ENCODE data around the gene SMAD5.

SMAD5 gene

GRCh38 chr5:136199408-136199807 is 66.8 kb downstream of the SMAD5 start:
- DNase-seq = no peak

GRCh38 chr5:136200130-136200529 is 67.5 kb downstream of the SMAD5 start:
- DNase-seq = no peak

- no peak for DNase-seq
These were observed 68.1 kb downstream of the SMAD5 start for GRCh38 chr5:136200761-136201160.

GRCh38 chr5:136201870-136202269 is 69.2 kb downstream of the SMAD5 start:
- DNase-seq = no peak

DNA sequence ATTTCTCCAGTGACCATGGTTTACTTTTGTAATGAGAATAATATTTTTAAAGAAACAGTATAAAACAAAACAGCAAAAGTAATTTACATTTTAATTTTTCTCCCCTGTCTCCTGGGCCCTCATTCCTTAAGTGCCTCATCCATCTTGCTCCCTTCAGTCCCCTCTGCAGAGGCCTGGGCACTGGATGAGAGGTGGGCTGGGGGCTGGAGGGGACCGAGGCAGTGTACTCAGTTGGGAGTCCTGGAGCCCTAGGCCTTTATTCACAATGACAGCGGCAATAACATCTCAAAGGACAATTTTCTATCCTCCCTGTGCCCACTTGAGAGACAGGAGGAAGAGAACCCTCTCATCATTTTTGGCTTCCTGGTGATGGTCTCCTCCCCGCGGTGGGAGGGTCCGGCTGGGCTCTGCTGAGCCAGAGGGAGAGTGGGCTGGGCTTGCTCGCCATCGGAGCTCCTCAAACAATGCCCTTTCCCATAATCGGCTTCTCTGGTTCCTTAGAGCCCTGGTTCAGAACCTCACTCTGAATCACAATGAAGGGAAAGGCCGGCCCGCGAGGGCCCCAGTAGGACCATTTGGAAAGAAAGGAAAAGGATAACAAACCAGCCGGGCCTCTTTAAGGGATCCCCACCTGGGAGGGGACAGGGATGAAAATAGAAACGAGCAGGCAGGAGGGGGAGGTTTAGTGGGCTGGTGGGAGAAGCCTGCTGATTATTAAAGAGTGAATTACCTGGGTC is 70.0 kb downstream of the SMAD5 start:
- no peak for DNase-seq

DNA sequence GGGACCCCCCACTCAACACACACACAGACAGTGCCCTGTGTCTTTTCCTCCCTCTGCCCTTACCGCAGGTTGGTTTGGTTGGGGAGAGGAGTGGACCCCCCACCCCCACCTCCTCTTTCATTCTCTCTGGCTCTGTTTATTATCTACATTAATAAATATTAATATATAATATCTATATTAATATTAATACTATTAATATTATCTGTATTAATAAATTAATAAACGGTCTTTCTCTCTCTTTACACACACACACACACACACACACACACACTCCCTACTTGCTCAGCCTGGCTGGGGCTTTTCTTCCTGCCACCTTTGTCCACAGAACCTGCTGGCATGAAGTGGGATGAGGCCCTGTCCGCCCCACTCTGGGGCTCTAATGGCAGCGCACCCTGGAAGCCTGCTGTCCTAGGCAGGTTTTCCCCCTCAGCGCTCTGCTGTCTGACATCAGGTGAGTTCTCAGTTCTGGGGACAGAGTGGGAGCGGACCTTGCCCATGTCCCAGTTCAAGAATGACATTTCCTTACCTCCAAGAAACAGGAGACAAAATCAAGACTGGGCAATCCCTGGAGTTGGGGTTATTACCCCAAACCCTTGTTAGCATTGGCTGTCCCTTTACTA is 70.8 kb downstream of the SMAD5 start:
- DNase-seq = no peak

DNA sequence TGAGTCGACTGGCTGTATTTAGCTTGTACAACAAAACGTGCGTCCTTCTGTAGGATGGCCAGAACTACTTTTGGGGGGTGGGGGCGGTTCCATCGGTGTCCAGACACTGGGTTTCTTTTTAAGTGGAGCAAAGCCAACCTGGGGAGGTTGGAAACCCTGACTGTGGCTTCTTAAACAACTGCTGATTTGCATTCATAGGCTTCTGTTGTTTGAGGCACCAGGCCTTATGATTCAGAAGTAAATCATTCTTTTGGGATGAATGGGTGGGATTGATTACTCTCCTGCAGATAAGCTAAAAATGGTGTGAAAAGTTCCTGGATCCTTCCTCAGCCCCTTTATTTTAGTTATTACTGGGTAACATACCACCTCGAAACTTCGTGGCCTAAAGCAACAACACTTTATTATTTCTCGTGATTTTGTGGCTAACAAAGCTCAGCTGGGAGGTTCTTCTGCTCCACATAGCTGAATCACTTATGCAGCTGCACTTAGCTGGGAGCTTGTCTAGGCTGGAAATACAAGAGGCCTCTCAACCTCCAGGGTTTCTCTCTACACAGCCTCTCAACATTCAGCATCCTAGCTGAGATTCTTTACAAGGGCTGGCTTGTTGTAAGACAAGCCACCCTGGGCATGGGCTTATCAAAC is 72.5 kb downstream of the SMAD5 start:
- DNase-seq = no peak

DNA sequence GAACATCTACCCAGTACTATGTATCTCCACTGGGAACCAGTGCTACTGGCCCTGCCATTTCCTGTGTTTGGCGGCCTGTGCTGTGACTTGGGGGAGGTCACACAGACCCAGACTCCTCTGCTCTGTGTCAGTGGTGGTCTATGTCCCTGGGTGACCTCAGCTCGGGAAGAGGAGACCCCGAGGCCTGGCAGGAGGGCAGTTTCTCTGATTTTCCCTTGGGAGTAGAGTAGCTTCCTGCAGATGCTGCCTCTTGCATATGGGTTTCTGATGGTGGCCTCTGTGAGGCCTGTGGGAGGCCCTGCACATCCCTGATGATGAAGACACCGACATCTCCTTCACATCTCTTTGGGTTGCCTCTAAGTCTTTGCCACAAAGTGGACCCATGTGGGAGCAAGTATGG is 73.3 kb downstream of the SMAD5 start:
- DNase-seq = no peak

- no peak for DNase-seq
These were observed 73.7 kb downstream of the SMAD5 start for GRCh38 chr5:136206361-136206760.

- DNase-seq = no peak
These were observed 75.0 kb downstream of the SMAD5 start for GRCh38 chr5:136207631-136208030.

DNA sequence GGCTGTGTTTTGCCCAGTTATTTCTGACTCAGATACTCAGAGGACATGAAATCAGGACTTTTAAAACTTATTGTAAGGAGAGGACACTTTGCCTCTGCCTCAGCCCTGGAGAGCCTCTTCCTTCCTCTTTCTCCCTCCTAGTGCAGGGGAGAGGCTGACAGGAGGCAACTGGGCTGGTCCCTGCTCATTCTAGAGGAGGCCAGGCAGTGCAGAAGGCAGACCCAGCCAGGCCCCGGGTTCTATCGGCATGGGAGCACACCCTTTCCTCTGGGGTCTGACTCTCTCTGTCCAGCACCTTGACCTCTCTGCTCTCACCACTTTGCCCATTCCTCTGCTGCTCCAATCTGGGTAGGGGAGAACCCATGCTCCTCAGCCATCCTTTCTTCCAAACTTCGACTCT is 76.3 kb downstream of the SMAD5 start:
- no peak for DNase-seq

DNA sequence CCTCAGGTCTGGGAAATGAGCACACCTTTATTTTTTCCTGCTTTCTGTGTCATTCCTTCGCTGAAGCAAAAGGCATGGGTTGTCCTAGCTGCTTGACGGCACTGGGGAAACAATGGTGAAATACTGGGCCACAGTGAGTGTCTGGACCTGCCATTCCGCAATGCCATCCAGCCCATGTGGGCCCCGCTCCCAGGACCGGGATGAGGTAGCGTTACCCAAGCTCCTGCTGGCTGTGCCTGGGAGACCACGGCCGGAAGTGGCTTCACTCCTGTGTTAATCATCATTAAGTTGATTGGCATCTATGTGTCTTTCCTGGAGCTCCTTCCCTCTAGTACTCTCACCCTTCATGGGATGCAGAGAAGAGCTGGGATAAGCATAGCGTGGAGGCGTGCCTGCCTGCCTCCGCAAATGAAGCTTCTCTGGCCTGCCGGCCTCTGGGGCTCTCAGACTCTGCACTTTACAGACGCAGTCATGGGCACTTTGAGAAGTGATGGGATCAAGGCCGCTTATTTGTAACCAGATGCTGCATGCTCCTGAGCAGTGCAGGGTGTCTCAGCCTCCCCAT is 76.8 kb downstream of the SMAD5 start:
- no peak for DNase-seq

- no peak for DNase-seq
These were observed 77.6 kb downstream of the SMAD5 start for GRCh38 chr5:136210259-136210658.

DNA sequence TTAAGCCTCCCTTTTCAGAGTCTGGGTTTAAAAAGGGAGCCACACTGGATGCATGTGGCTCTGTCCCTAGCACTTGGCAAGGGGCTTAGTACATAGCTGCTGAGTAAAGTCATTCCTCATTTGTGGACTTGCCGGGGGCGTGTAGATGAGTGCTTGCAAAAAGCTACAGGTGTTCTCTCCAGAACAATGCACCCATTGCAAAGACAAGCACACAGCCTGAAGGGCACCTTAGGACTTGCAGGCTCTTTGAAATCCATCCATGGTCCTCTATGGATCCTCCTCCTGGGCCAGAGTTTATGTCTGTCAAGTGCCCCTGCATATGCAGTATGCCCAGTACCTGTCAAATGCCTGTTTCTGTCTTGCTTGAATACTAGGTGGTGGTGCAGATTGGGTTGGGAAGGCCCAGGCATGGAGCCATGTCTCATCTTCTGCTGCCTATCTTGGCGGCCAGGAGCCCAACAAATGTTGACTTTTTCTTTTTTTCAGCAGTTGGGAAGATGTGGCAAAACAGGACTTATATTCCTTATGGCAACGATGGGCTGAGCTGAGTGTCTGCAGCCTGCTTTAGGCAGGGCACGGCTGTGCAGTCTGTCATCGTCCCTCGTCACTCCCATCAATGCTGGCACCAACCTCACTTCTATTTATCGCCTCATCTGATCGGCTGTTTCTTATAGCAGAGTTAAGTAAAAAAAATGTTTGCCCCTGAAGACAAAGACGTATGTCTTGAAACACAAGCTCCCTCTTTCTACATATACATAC is 78.8 kb downstream of the SMAD5 start:
- DNase-seq = no peak

DNA sequence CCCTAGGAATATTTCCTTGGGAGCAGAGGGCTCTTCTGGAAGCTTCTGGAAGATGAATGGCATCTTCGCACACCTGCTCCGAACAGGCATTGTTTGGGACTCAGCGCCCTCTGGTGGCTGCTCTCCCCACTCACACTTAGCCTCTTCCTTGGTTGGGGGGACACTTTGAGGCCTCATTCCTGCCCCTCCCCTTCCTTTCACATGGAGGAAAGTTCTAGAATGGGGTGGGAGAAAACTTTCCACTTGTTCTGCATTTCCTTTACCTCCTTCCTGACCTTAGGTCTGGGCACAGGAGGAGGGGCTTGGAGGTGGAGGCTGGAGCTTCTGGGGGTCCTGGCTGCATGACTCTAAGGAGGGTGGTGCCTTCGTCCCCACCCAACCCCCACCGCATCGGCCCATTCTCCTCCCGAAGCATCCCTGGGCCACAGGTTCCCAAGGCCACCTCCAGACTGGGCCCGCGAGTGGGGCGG is 79.6 kb downstream of the SMAD5 start:
- DNase-seq = peak; percentile 55

DNA sequence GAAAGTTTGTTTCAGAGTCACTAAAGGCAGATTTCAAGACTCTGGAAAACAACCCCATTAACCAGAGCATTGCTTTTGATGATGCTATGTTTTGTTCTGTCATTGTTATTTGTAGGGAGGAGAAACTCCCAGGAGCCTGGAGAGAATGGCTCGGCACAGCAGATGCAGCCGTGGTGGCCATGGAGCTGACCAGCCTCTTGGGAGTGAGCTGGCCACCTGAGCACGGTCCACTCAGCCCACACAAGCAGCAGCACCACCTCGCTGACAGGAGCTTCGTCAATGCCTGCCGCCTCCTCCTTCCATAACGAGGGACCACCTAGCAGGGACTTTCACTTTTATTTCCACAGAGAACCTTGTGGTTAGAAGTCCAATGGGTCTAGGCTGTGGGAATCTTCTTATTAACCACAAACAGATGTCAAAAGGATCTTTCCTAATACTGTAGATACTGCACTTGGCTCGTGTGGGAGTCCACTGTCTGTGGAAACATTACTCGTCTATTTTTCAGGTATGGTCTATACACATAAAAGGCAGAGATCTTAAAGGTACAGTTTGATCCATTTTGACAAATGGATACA is 81.4 kb downstream of the SMAD5 start:
- DNase-seq = no peak

- DNase-seq = no peak
These were observed 83.2 kb downstream of the SMAD5 start for GRCh38 chr5:136215812-136216211.

DNA sequence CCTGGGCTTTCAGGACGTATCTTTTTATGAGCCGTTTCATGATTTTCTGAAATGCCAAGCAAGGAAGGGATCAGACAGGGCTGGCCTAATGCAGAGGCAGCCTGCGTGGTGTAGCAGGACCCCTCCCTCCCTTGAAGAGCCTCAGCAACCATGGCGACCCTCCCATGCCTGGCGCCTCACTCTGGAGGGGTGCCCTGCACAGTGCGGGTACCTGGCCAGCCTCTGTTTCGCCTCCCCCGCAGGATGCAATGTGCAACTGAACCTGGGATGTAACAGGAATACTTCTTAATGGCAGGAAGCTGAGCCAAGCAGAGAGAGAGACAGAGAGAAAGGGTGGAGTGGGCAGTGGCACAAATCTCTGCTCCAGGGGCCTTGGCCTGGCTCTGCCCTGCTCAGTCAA is 83.6 kb downstream of the SMAD5 start:
- DNase-seq = no peak

DNA sequence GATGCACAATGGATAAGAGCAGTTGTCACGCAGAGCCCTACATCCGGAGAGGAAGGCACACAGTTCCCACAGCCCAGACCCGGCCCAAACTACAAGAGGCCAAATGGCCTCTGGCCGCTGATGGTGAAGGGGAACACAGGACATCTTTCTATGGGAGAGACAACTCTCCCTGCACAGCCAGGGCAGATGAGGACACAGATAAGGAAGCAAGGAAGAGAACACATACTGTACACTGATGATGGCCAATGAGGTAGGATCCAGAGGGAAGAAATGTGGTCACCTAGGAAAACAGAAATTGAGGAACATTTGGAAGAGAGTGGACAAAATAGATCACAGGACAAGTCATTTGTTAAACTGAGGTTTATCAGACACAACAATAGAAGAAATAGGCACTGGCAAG is 88.7 kb downstream of the SMAD5 start:
- no peak for DNase-seq

GRCh38 chr5:136222580-136223235 is 90.1 kb downstream of the SMAD5 start:
- DNase-seq = no peak

DNA sequence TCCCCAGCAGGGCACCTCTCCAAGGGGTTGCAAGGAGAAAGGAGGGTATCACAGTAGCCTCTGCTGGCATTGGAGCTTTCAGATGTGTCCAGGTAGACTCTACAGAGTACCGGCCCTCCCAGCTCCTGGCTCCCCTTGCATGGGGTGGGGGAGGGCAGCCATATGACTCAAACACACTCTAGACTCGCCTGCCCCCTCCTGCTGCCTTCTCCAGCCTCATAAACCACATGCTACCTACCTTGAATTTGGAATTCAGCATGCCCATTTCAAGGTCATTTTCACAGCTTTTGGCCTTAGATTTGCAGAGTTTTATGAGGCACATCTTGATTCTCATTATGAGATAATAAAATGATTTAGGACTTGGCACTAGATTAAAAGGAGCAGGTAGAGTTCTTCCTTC is 93.2 kb downstream of the SMAD5 start:
- DNase-seq = no peak

DNA sequence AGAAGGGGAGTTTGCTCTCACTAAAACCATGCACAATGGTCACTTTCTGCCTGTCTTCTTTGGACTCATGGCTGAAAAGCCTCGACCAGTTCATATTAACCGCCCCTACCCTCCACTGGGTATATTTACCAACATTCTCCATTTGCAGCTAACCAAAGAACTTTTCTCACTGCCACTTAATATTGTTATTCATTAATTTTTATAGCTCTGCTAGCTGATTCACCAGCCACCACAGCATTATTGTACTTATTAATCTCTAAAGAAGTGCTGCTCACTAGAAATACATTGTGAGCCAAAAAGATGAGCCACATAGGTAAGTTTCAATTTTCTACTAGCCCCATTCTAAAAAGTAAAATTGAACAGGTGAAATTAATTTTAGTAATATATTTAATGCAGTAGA is 93.8 kb downstream of the SMAD5 start:
- no peak for DNase-seq

Data from midbrain (tissue), 1 donor.